ENCODE measurements around the gene LOXL1. TPM values are rescaled to one million over a fixed set of nuclear protein-coding genes. Genes with fewer than 3 reads are reported as not detected.

The LOXL1 gene
- total and polyA plus RNA-seq, 9 of the 15 experiments (the other 6 are each of a cell fraction or from before 2014, with no cell fraction given): 0.14 TPM; not detected in 8

GRCh38 chr15:73959012-73959581 lies 32.8 kb downstream of the LOXL1 start:
- no peak overlapping the region for H3K9ac ChIP-seq (ENCODE audit: insufficient read depth in 1 of 2, low read depth in 2 of 2, low read length in 2 of 2)
- H3K79me2 ChIP-seq (ENCODE audit: control insufficient read depth, insufficient read depth, low read length): no peaks in the 10 kb centered on the region
- no peak overlapping the region for H3K27ac ChIP-seq (ENCODE audit: extremely low read depth, low read depth, low read length)
- no peak overlapping the region for H2AFZ ChIP-seq (ENCODE audit: low read depth, low read length)
- WGBS (ENCODE audit: insufficient coverage, low coverage, missing lambda C conversion rate): 2% methylated on average over 8 of the region's 8 CpGs
- H3K9me3 ChIP-seq (replicated peaks; ENCODE audit: control insufficient read depth, insufficient read depth, low read depth, low read length): no peaks in the 10 kb centered on the region
- H3K9me1 ChIP-seq (ENCODE audit: control insufficient read depth, insufficient read depth, low read length): peaks cover 2% of the 10 kb centered on the region
- no peak overlapping the region for H3K4me3 ChIP-seq
- ATAC-seq (no peak), DNase-seq (ENCODE audit: extremely low read depth in 1 of 4, low spot score in 3 of 4) (no peak), FAIRE-seq (no peak)
- peaks cover 12 to 41% of the 10 kb centered on the region in 2 experiments; a peak in 4 of 5 replicates for H3K27me3 ChIP-seq (ENCODE audit: control insufficient read depth in 2 of 2, insufficient read depth in 2 of 2, low read length in 2 of 2)
- in situ Hi-C loops (cut with MboI): loop anchor here (10.0 to 25.0 kb wide), 2 partner anchors 366 to 1328 kb away; partner anchors contain the start of gene GOLGA6D
- H3K36me3 ChIP-seq (ENCODE audit: control insufficient read depth, insufficient read depth, low read length): no peaks in the 10 kb centered on the region
- TF ChIP-seq C11orf30 (IDR thresholded peaks at IDR 0.05; ENCODE audit: low read depth) (no peak), MEIS2 (IDR thresholded peaks at IDR 0.05; ENCODE audit: partially characterized antibody) (peak; percentile 24), PKNOX1 (IDR thresholded peaks at IDR 0.05) (peak; percentile 11; the same call in 1 of the 2 replicates)
- H3K4me2 ChIP-seq (ENCODE audit: insufficient read depth, low read length): no peak overlapping the region
- H4K20me1 ChIP-seq (replicated peaks; ENCODE audit: control insufficient read depth, insufficient read depth, low read length): peaks cover 3% of the 10 kb centered on the region; the same call in 1 of the 2 replicates
- 0 out of 5 replicates have a peak, but pooled peaks cover 0 to 6% of the 10 kb centered on the region in 2 experiments for H3K4me1 ChIP-seq (replicated peaks in 1 of 2; ENCODE audit: control insufficient read depth in 2 of 2, insufficient read depth in 2 of 2, low read length in 2 of 2)
- intact Hi-C loops (cut with micrococcal nuclease): no loop called here
- CTCF ChIA-PET (ENCODE audit: low intra/inter-chr PET ratio): no interaction called here
- POLR2A ChIA-PET: interaction anchor here (0.7 to 1.6 kb wide), 2 partner anchors 9 to 14 kb away, joined by 3 to 4 read pairs; no protein-coding TSS in a partner anchor
- BruUV-seq (replicated peaks): no TSS peak

- 1% methylated on average over 6 of the region's 6 CpGs for WGBS (ENCODE audit: insufficient coverage, low coverage, missing lambda C conversion rate)
- ATAC-seq (no peak), FAIRE-seq (no peak), DNase-seq (ENCODE audit: extremely low read depth in 1 of 4, low spot score in 3 of 4) (no peak)
- no peak for TF ChIP-seq HNRNPLL (IDR thresholded peaks at IDR 0.05; ENCODE audit: low read depth, low read length, poor library complexity, severe bottlenecking)
- no peak for TF ChIP-seq ZFP1 (CRISPR knock-in tag; IDR thresholded peaks at IDR 0.05)
- TF ChIP-seq TAL1 (IDR thresholded peaks at IDR 0.05): no peak
- TF ChIP-seq NONO (IDR thresholded peaks at IDR 0.05; ENCODE audit: low read depth in 2 of 2, low read length in 1 of 2): no peak
- no peak for TF ChIP-seq POLR3G (IDR thresholded peaks at IDR 0.05; ENCODE audit: extremely low read depth, insufficient read length, insufficient replicate concordance)
- TF ChIP-seq TCF7L2 (IDR thresholded peaks at IDR 0.05; ENCODE audit: low read depth, low read length): no peak
- TF ChIP-seq ZNF121 (CRISPR knock-in tag; conservative IDR thresholded peaks at IDR 0.05): no peak
- no peak for TF ChIP-seq CBX8 (IDR thresholded peaks at IDR 0.05; ENCODE audit: borderline replicate concordance, extremely low read depth, low read depth, low read length, poor library complexity, severe bottlenecking)
- no peak for TF ChIP-seq NUFIP1 (IDR thresholded peaks at IDR 0.05; ENCODE audit: partially characterized antibody)
- Histone ChIP-seq H2AFZ (ENCODE audit: low read depth, low read length) (no peak overlapping the region), H3K9ac (ENCODE audit: insufficient read depth in 1 of 2, low read depth in 2 of 2, low read length in 2 of 2) (no peak overlapping the region), H3K27ac (ENCODE audit: extremely low read depth, low read depth, low read length) (no peak overlapping the region), H3K36me3 (ENCODE audit: control insufficient read depth, insufficient read depth, low read length) (no peaks in the 10 kb centered on the region), H3K79me2 (ENCODE audit: control insufficient read depth, insufficient read depth, low read length) (no peaks in the 10 kb centered on the region), H3K4me3 (no peak overlapping the region), H3K4me2 (ENCODE audit: insufficient read depth, low read length) (no peak overlapping the region), H3K27me3 (ENCODE audit: control insufficient read depth in 2 of 2, insufficient read depth in 2 of 2, low read length in 2 of 2) (peaks cover 12 to 34% of the 10 kb centered on the region in 2 experiments; a peak in 4 of 5 replicates), H3K4me1 (replicated peaks in 1 of 2; ENCODE audit: control insufficient read depth in 2 of 2, insufficient read depth in 2 of 2, low read length in 2 of 2) (peaks cover 0 to under 1% of the 10 kb centered on the region in 2 experiments; a peak in 1 of 5 replicates), H3K9me1 (ENCODE audit: control insufficient read depth, insufficient read depth, low read length) (peaks cover 2% of the 10 kb centered on the region), H3K9me3 (replicated peaks; ENCODE audit: control insufficient read depth, insufficient read depth, low read depth, low read length) (no peaks in the 10 kb centered on the region), H4K20me1 (replicated peaks; ENCODE audit: control insufficient read depth, insufficient read depth, low read length) (peaks cover 3% of the 10 kb centered on the region; the same call in 1 of the 2 replicates)
- ChIA-PET POLR2A (interaction anchor here (1.0 to 1.6 kb wide), 2 partner anchors 10 kb away, joined by 4 read pairs; no protein-coding TSS in a partner anchor), CTCF (ENCODE audit: low intra/inter-chr PET ratio) (no interaction called here)
- no TSS peak for BruUV-seq (replicated peaks)
- intact Hi-C loops (cut with micrococcal nuclease): no loop called here
- in situ Hi-C loops (cut with MboI): loop anchor here (10.0 to 25.0 kb wide), 2 partner anchors 365 to 1328 kb away; partner anchors contain the start of gene GOLGA6D
Measured at GRCh38 chr15:73959801-73960200, 33.5 kb downstream of the LOXL1 start.

All from K562 (cell line).